Measurements from ENCODE around the gene PDE6H. TPM values are rescaled to one million over a fixed set of nuclear protein-coding genes. Genes with fewer than 3 reads are reported as not detected.
A peak's percentile ranks its signal among the peaks of the same experiment; 100 is the strongest.

PDE6H gene
- total RNA-seq, 2 experiments from 2014 or later: not detected

DNA sequence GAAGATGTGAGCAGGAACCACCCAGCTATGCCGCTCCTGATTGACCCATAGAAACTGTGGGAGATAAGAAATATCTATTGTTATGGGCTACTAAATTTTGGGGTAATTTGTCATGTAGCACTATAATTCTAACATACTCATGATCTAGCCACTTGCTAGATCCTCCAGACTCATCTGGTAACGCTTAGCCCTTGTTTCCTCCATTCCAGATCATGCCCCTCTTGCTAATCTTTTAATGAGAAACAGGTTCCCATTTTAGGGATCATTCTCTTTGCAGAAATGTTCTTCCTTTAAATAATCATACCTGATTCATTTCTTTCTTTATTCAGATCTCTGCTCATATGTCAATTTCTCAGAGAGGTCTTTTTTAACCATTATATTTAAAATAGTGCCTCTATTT lies 7.6 kb upstream of the PDE6H start:
- Histone ChIP-seq H3K27ac (ENCODE audit: low read depth in 1 of 2, low read length in 2 of 2) (peak overlapping the region in 1 of 2 donors; percentile 89), H3K4me1 (ENCODE audit: insufficient read depth, low read length) (peaks cover 26% of the 10 kb centered on the region), H3K9me3 (ENCODE audit: control insufficient read depth in 1 of 2, insufficient read depth in 1 of 2, low read length in 2 of 2) (no peaks in the 10 kb centered on the region), H3K27me3 (ENCODE audit: control insufficient read depth in 1 of 2, insufficient read depth in 2 of 2, low read length in 2 of 2) (no peaks in the 10 kb centered on the region), H3K4me3 (ENCODE audit: low read length) (no peak overlapping the region), H3K36me3 (ENCODE audit: insufficient read depth, low read length) (no peaks in the 10 kb centered on the region)
- ATAC-seq (ENCODE audit: poor library complexity) (no peak), DNase-seq (no peak)
- H3K4me3 Mint-ChIP-seq: no peak overlapping the region
- TF ChIP-seq, protein P1, sequence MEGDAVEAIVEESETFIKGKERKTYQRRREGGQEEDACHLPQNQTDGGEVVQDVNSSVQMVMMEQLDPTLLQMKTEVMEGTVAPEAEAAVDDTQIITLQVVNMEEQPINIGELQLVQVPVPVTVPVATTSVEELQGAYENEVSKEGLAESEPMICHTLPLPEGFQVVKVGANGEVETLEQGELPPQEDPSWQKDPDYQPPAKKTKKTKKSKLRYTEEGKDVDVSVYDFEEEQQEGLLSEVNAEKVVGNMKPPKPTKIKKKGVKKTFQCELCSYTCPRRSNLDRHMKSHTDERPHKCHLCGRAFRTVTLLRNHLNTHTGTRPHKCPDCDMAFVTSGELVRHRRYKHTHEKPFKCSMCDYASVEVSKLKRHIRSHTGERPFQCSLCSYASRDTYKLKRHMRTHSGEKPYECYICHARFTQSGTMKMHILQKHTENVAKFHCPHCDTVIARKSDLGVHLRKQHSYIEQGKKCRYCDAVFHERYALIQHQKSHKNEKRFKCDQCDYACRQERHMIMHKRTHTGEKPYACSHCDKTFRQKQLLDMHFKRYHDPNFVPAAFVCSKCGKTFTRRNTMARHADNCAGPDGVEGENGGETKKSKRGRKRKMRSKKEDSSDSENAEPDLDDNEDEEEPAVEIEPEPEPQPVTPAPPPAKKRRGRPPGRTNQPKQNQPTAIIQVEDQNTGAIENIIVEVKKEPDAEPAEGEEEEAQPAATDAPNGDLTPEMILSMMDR (IDR thresholded peaks at IDR 0.05): no peak
- peaks cover 77% of the 10 kb centered on the region for H3K4me1 Mint-ChIP-seq (ENCODE audit: low read depth)
- CTCF ChIA-PET: interaction anchor here (4.3 kb wide), 1 partner anchor 30 kb away, joined by 12 read pairs; no protein-coding TSS in a partner anchor
- POLR2A ChIA-PET: interaction anchor here (1.1 to 6.9 kb wide), 3 partner anchors 24 to 194 kb away, joined by 3 to 74 read pairs (median 6); a partner anchor contains a TSS
- H3K27me3 Mint-ChIP-seq: no peaks in the 10 kb centered on the region
- H3K36me3 Mint-ChIP-seq (ENCODE audit: low read depth): peaks cover 13% of the 10 kb centered on the region
- H3K27ac Mint-ChIP-seq: peak overlapping the region; percentile 94
- intact Hi-C loops (cut with DNase I, micrococcal nuclease): loop anchor here in 1 of 2 experiments (2.0 kb wide), 1 partner anchor 28 kb away; no protein-coding TSS in a partner anchor
- H3K9me3 Mint-ChIP-seq: no peaks in the 10 kb centered on the region

DNA sequence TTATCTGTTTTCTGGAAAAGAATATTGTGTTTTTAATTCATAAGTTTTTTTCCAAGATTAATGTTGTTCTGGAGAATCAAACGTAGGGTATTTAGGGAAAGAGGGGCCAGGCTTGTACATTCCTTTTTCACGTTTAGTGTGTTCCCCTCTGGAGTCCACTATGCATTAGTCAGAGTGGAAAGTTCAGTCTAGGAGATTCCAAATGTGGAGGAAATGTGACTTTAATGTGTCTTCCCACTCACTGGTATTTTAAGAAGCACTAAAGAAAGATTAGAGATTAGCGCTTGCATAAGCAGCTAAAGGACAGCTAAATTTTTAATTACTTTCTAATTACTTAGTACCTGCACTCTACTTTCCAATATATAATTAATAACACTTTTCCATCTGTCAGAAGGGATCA lies 4.4 kb upstream of the PDE6H start:
- no peak overlapping the region for H3K27ac Mint-ChIP-seq
- TF ChIP-seq, protein P1 (IDR thresholded peaks at IDR 0.05): no peak
- no peaks in the 10 kb centered on the region for H3K36me3 ChIP-seq (ENCODE audit: insufficient read depth, low read length)
- no peaks in the 10 kb centered on the region for H3K9me3 Mint-ChIP-seq
- ChIA-PET CTCF (interaction anchor here (1.3 kb wide), 1 partner anchor 12 kb away, joined by 3 read pairs; no protein-coding TSS in a partner anchor), POLR2A (interaction anchor here (1.0 kb wide), 1 partner anchor 197 kb away, joined by 3 read pairs; a partner anchor contains a TSS)
- DNase-seq: no peak
- H3K9me3 ChIP-seq (ENCODE audit: control insufficient read depth in 1 of 2, insufficient read depth in 1 of 2, low read length in 2 of 2): no peaks in the 10 kb centered on the region
- no peak for ATAC-seq (ENCODE audit: poor library complexity)
- H3K4me1 ChIP-seq (ENCODE audit: insufficient read depth, low read length): peaks cover 21% of the 10 kb centered on the region
- H3K27me3 Mint-ChIP-seq: no peaks in the 10 kb centered on the region
- intact Hi-C loops (cut with DNase I, micrococcal nuclease): no loop called here
- no peak overlapping the region for H3K27ac ChIP-seq (ENCODE audit: low read depth in 1 of 2, low read length in 2 of 2)
- H3K4me3 Mint-ChIP-seq: no peak overlapping the region
- no peaks in the 10 kb centered on the region for H3K27me3 ChIP-seq (ENCODE audit: control insufficient read depth in 1 of 2, insufficient read depth in 2 of 2, low read length in 2 of 2)
- no peak overlapping the region for H3K4me3 ChIP-seq (ENCODE audit: low read length)
- no peaks in the 10 kb centered on the region for H3K36me3 Mint-ChIP-seq (ENCODE audit: low read depth)
- peaks cover 81% of the 10 kb centered on the region for H3K4me1 Mint-ChIP-seq (ENCODE audit: low read depth)

DNA sequence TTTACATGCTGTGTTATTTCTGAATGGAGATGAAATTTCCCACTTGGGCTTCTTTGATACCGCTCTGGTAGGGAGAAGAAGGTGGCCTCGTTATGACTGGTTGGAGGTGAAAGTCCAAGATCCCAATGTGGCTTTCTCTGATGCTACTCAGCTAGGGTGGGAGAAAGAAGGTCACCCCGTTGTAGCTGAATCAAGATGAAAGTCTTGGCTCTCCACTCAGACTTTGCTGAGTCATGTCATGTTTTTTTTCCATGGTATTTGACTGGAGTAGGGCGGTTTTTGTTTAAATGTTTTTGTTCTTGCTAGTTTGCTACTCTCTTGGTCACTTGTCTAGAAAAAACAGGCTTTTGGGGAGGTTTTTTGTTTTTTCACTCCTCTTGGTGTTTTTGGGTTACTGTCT lies 2.4 kb upstream of the PDE6H start:
- no peak for ATAC-seq (ENCODE audit: poor library complexity)
- TF ChIP-seq, protein P1 (IDR thresholded peaks at IDR 0.05): no peak
- H3K27me3 Mint-ChIP-seq: no peaks in the 10 kb centered on the region
- Histone ChIP-seq H3K4me1 (ENCODE audit: insufficient read depth, low read length) (peaks cover 5% of the 10 kb centered on the region), H3K27ac (ENCODE audit: low read depth in 1 of 2, low read length in 2 of 2) (no peak overlapping the region), H3K27me3 (ENCODE audit: control insufficient read depth in 1 of 2, insufficient read depth in 2 of 2, low read length in 2 of 2) (no peaks in the 10 kb centered on the region), H3K4me3 (ENCODE audit: low read length) (no peak overlapping the region), H3K36me3 (ENCODE audit: insufficient read depth, low read length) (no peaks in the 10 kb centered on the region), H3K9me3 (ENCODE audit: control insufficient read depth in 1 of 2, insufficient read depth in 1 of 2, low read length in 2 of 2) (no peaks in the 10 kb centered on the region)
- H3K9me3 Mint-ChIP-seq: no peaks in the 10 kb centered on the region
- ChIA-PET CTCF (no interaction called here), POLR2A (interaction anchor here (0.5 to 2.0 kb wide), 2 partner anchors 11 to 233 kb away, joined by 3 to 7 read pairs; no protein-coding TSS in a partner anchor)
- no peaks in the 10 kb centered on the region for H3K36me3 Mint-ChIP-seq (ENCODE audit: low read depth)
- no peak overlapping the region for H3K27ac Mint-ChIP-seq
- no peak overlapping the region for H3K4me3 Mint-ChIP-seq
- no peak for DNase-seq
- H3K4me1 Mint-ChIP-seq (ENCODE audit: low read depth): peaks cover 76% of the 10 kb centered on the region
- intact Hi-C loops (cut with DNase I, micrococcal nuclease): no loop called here
